Esophagus mucosa (tissue), 1 donor: ENCODE data around the gene PLEKHH2. TPM values are rescaled to one million over a fixed set of nuclear protein-coding genes. Genes with fewer than 3 reads are reported as not detected.
"Not testable (repeated sequence)": the region's sequence is repeated elsewhere in the genome, so short reads cannot be mapped to it uniquely, and the experiment has no call there.

ENCODE experiments used
- ATAC-seq: fragments of 200-7000 bp; cut with Tn5 transposase; one replicate; pipeline ENCODE4 v1.9.1; 2020
- total RNA-seq: library from RNA; stranded (reverse); gene quantifications from one replicate; pipeline ENCODE4 v1.2.4, GENCODE V29; 2023
- donor health status: DM: yes; HTN: yes; CAD: no.

Gene PLEKHH2
- total RNA-seq, 1 donor from 2014 or later = 1.6 TPM

- ATAC-seq = no peak
Observed at GRCh38 chr2:43718530-43719124, 81.6 kb downstream of the PLEKHH2 start.

GRCh38 chr2:43724728-43725526 is 87.9 kb downstream of the PLEKHH2 start:
- no peak for ATAC-seq

GRCh38 chr2:43725711-43726246 is 88.7 kb downstream of the PLEKHH2 start:
- ATAC-seq = no peak

- ATAC-seq = not testable (repeated sequence)
Observed at GRCh38 chr2:43726961-43727633, 90.0 kb downstream of the PLEKHH2 start.

GRCh38 chr2:43727634-43728014 is 90.6 kb downstream of the PLEKHH2 start:
- no peak for ATAC-seq

GRCh38 chr2:43729491-43730174 is 92.6 kb downstream of the PLEKHH2 start:
- no peak for ATAC-seq

GRCh38 chr2:43731211-43731610 is 94.2 kb downstream of the PLEKHH2 start:
- no peak for ATAC-seq

- no peak for ATAC-seq
Observed at GRCh38 chr2:43736637-43737036, 99.6 kb downstream of the PLEKHH2 start.

GRCh38 chr2:43737097-43737854 is 100.2 kb downstream of the PLEKHH2 start:
- ATAC-seq = no peak

- ATAC-seq = no peak
Observed at GRCh38 chr2:43737855-43738254, 100.8 kb downstream of the PLEKHH2 start.

GRCh38 chr2:43738257-43738656 is 101.2 kb downstream of the PLEKHH2 start:
- no peak for ATAC-seq

GRCh38 chr2:43743706-43744105 is 106.6 kb downstream of the PLEKHH2 start:
- no peak for ATAC-seq

- no peak for ATAC-seq
Observed at GRCh38 chr2:43745457-43745856, 108.4 kb downstream of the PLEKHH2 start.

- ATAC-seq = no peak
Observed at GRCh38 chr2:43748333-43748732, 111.3 kb downstream of the PLEKHH2 start.

- no peak for ATAC-seq
Observed at GRCh38 chr2:43749583-43749982, 112.5 kb downstream of the PLEKHH2 start.

GRCh38 chr2:43751476-43751990 is 114.5 kb downstream of the PLEKHH2 start:
- ATAC-seq = no peak

- ATAC-seq = no peak
Observed at GRCh38 chr2:43752302-43752701, 115.2 kb downstream of the PLEKHH2 start.

GRCh38 chr2:43754180-43754579 is 117.1 kb downstream of the PLEKHH2 start:
- no peak for ATAC-seq

- ATAC-seq = no peak
Observed at GRCh38 chr2:43758739-43759138, 121.7 kb downstream of the PLEKHH2 start.

GRCh38 chr2:43759195-43759594 is 122.1 kb downstream of the PLEKHH2 start:
- peak; percentile 88 for ATAC-seq

GRCh38 chr2:43762286-43762685 is 125.2 kb downstream of the PLEKHH2 start:
- no peak for ATAC-seq

GRCh38 chr2:43763091-43763490 is 126.0 kb downstream of the PLEKHH2 start:
- no peak for ATAC-seq
